Activated CD4-positive, CD25-positive, alpha-beta regulatory T cell treated with anti-CD3 and anti-CD28 coated beads, Interleukin-2, amount 50 U/mL, for 24 hours (primary cell): ENCODE measurements around the gene FBXW7.

ENCODE experiments used
- ATAC-seq, 2 donors: fragments of 150-1000 bp; cut with Tn5 transposase; one replicate each; pipeline ENCODE4 v1.10.0; 2021; ENCODE audit warnings: mild to moderate bottlenecking in 1 of 2, moderate library complexity in 1 of 2

The FBXW7 gene

GRCh38 chr4:152422817-152423320 is 113.0 kb downstream of the FBXW7 start:
- no peak for ATAC-seq

- ATAC-seq, result no peak
Measured at GRCh38 chr4:152421576-152421975, 114.3 kb downstream of the FBXW7 start.

GRCh38 chr4:152419809-152420208 is 116.1 kb downstream of the FBXW7 start:
- ATAC-seq, result no peak

- ATAC-seq, result no peak
Measured at GRCh38 chr4:152417673-152418072, 118.2 kb downstream of the FBXW7 start.

- no peak for ATAC-seq
Measured at GRCh38 chr4:152415980-152416379, 119.9 kb downstream of the FBXW7 start.

- peak; percentile 41 for ATAC-seq
Measured at GRCh38 chr4:152408514-152409327, 127.2 kb downstream of the FBXW7 start.

GRCh38 chr4:152401424-152401823 is 134.5 kb downstream of the FBXW7 start:
- no peak for ATAC-seq

GRCh38 chr4:152399246-152399645 is 136.6 kb downstream of the FBXW7 start:
- ATAC-seq, result no peak

- ATAC-seq, result no peak
Measured at GRCh38 chr4:152398060-152398459, 137.8 kb downstream of the FBXW7 start.

- peak in 1 of 2 donors; percentile 20 for ATAC-seq
Measured at GRCh38 chr4:152394791-152395190, 141.1 kb downstream of the FBXW7 start.

GRCh38 chr4:152392079-152392478 is 143.8 kb downstream of the FBXW7 start:
- ATAC-seq, result no peak

- ATAC-seq, result no peak
Measured at GRCh38 chr4:152390216-152390615, 145.7 kb downstream of the FBXW7 start.

- no peak for ATAC-seq
Measured at GRCh38 chr4:152389359-152389758, 146.5 kb downstream of the FBXW7 start.

- no peak for ATAC-seq
Measured at GRCh38 chr4:152385551-152385950, 150.3 kb downstream of the FBXW7 start.

- ATAC-seq, result peak in 1 of 2 donors; percentile 20
Measured at GRCh38 chr4:152382057-152382785, 153.7 kb downstream of the FBXW7 start.

GRCh38 chr4:152380919-152381318 is 155.0 kb downstream of the FBXW7 start:
- ATAC-seq, result no peak

- ATAC-seq, result no peak
Measured at GRCh38 chr4:152380185-152380584, 155.7 kb downstream of the FBXW7 start.

- peak; percentile 72 to 85 for ATAC-seq
Measured at GRCh38 chr4:152374606-152375285, 161.1 kb downstream of the FBXW7 start.

- no peak for ATAC-seq
Measured at GRCh38 chr4:152374153-152374552, 161.7 kb downstream of the FBXW7 start.

GRCh38 chr4:152372444-152372843 is 163.4 kb downstream of the FBXW7 start:
- no peak for ATAC-seq

- ATAC-seq, result no peak
Measured at GRCh38 chr4:152369902-152370295, 166.0 kb downstream of the FBXW7 start.

GRCh38 chr4:152369203-152369901 is 166.5 kb downstream of the FBXW7 start:
- ATAC-seq, result peak; percentile 56 to 69

GRCh38 chr4:152368001-152368400 is 167.9 kb downstream of the FBXW7 start:
- no peak for ATAC-seq
